ENCODE data around the gene GPR17. TPM values are rescaled to one million over a fixed set of nuclear protein-coding genes. Genes with fewer than 3 reads are reported as not detected.

Gene GPR17
- total and polyA plus RNA-seq, 2 experiments from 2014 or later, result 0.39 TPM; not detected in 1

DNA sequence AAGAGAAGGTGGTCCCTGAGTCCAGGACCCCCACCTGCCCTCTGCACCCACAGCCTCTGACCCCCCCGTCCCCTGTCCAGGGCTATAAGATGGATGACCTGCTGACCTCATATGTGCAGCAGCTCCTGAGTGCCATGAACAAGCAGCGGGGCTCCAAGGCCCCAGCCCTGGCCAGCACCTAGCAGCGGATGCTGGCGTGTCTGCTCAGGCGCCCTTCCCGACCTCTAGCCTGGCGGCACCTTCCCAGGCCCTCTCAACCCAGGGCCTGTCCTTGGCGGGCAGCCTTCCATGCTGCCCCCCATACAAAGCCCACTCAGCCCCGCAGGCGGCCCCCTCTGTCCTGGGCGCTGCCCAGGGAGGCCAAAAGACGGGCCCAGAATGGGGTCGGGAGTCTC is 8.7 kb upstream of the GPR17 start:
- Histone ChIP-seq H3K9me3 (ENCODE audit: low read depth) (no peaks in the 10 kb centered on the region), H3K79me2 (no peaks in the 10 kb centered on the region), H3K4me3 (no peak overlapping the region), H3K4me2 (no peak overlapping the region), H2AFZ (no peak overlapping the region), H3K27ac (peak overlapping the region; percentile 53), H3K4me1 (ENCODE audit: insufficient read depth) (peaks cover 10% of the 10 kb centered on the region), H3K36me3 (replicated peaks; ENCODE audit: insufficient read depth, low read depth) (no peaks in the 10 kb centered on the region), H4K20me1 (ENCODE audit: insufficient read depth, poor library complexity, severe bottlenecking) (no peaks in the 10 kb centered on the region), H3K27me3 (no peaks in the 10 kb centered on the region), H3K9me2 (replicated peaks; ENCODE audit: insufficient read depth) (no peaks in the 10 kb centered on the region)
- no peak for TF ChIP-seq CTCF (IDR thresholded peaks at IDR 0.05; ENCODE audit: poor library complexity)
- TF ChIP-seq EZH2 (IDR thresholded peaks at IDR 0.05; ENCODE audit: borderline replicate concordance), result no peak
- no peak for TF ChIP-seq EZH2phosphoT487 (IDR thresholded peaks at IDR 0.05; ENCODE audit: low read depth, severe bottlenecking, unreplicated experiment)
- WGBS (ENCODE audit: low lambda C conversion rate, missing lambda C conversion rate), result 88% methylated on average over 13 of the region's 13 CpGs
- DNase-seq (ENCODE audit: low spot score), result no peak

DNA sequence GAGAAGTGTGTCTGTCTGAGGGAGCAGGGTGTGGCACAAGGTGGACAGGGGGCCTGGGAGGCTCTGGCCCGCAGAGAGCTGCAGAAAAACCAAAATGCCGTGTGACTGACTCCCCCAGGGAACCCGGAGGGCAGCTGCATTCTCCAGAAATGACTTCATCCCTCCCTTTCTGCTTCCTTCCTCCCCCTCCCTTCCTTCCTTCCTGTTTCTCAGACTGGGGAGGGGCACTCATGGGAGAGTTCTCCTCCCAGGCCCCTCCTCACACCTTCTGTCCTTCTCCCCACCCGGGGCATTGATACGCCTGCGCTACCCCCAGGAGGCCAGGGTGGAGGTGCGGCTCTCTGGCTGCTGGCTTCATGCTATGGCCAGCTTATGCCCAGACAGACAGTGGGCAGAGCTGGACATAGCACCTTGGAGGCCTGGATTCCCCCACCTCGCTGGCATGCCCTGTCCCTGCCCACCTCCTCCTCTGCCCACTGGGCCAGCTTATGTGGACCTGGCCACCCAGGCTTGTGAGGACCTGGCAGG is 8.2 kb upstream of the GPR17 start:
- Histone ChIP-seq H3K4me2 (no peak overlapping the region), H3K79me2 (no peaks in the 10 kb centered on the region), H3K36me3 (replicated peaks; ENCODE audit: insufficient read depth, low read depth) (no peaks in the 10 kb centered on the region), H3K9me3 (ENCODE audit: low read depth) (no peaks in the 10 kb centered on the region), H2AFZ (no peak overlapping the region), H3K9me2 (replicated peaks; ENCODE audit: insufficient read depth) (no peaks in the 10 kb centered on the region), H4K20me1 (ENCODE audit: insufficient read depth, poor library complexity, severe bottlenecking) (no peaks in the 10 kb centered on the region), H3K27me3 (no peaks in the 10 kb centered on the region), H3K27ac (peak overlapping the region; percentile 53), H3K4me1 (ENCODE audit: insufficient read depth) (peaks cover 10% of the 10 kb centered on the region), H3K4me3 (no peak overlapping the region)
- no peak for TF ChIP-seq CTCF (IDR thresholded peaks at IDR 0.05; ENCODE audit: poor library complexity)
- TF ChIP-seq EZH2 (IDR thresholded peaks at IDR 0.05; ENCODE audit: borderline replicate concordance), result no peak
- TF ChIP-seq EZH2phosphoT487 (IDR thresholded peaks at IDR 0.05; ENCODE audit: low read depth, severe bottlenecking, unreplicated experiment), result no peak
- 38% methylated on average over 8 of the region's 8 CpGs for WGBS (ENCODE audit: low lambda C conversion rate, missing lambda C conversion rate)
- DNase-seq (ENCODE audit: low spot score), result peak; percentile 58

- no peak overlapping the region for H2AFZ ChIP-seq
- H3K4me2 ChIP-seq, result no peak overlapping the region
- no peaks in the 10 kb centered on the region for H3K27me3 ChIP-seq
- no peaks in the 10 kb centered on the region for H3K36me3 ChIP-seq (replicated peaks; ENCODE audit: insufficient read depth, low read depth)
- WGBS (ENCODE audit: low lambda C conversion rate, missing lambda C conversion rate), result 78% methylated on average over 17 of the region's 23 CpGs
- peaks cover 10% of the 10 kb centered on the region for H3K4me1 ChIP-seq (ENCODE audit: insufficient read depth)
- DNase-seq (ENCODE audit: low spot score), result peak; percentile 54
- H3K79me2 ChIP-seq, result no peaks in the 10 kb centered on the region
- peak overlapping the region; percentile 30 for H3K27ac ChIP-seq
- H3K9me3 ChIP-seq (ENCODE audit: low read depth), result no peaks in the 10 kb centered on the region
- no peak overlapping the region for H3K4me3 ChIP-seq
- H4K20me1 ChIP-seq (ENCODE audit: insufficient read depth, poor library complexity, severe bottlenecking), result no peaks in the 10 kb centered on the region
- no peaks in the 10 kb centered on the region for H3K9me2 ChIP-seq (replicated peaks; ENCODE audit: insufficient read depth)
- TF ChIP-seq EZH2phosphoT487 (IDR thresholded peaks at IDR 0.05; ENCODE audit: low read depth, severe bottlenecking, unreplicated experiment), result no peak
Measured at GRCh38 chr2:127638361-127639110, 7.4 kb upstream of the GPR17 start.

DNA sequence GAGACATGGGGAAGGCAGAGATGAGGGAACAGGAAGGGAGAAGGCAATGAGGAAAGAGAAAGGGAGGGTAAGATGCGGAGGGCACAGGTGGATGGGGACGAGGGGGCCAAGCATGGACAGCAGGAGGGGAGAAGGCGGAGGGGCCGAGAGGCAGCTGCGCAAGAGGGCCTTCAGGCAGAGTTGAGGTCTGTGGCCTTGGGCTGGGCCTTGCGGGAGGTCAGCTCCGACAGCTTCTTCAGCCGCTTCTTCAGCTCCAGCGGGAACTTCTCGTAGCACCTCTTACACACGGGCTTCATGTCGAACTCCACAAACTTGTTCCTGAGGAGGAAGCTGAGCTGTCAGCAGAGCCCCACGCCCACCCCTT is 6.9 kb upstream of the GPR17 start:
- Histone ChIP-seq H2AFZ (no peak overlapping the region), H3K4me2 (no peak overlapping the region), H3K27ac (peak overlapping the region; percentile 30), H3K9me2 (replicated peaks; ENCODE audit: insufficient read depth) (no peaks in the 10 kb centered on the region), H3K4me1 (ENCODE audit: insufficient read depth) (peaks cover 10% of the 10 kb centered on the region), H3K27me3 (no peaks in the 10 kb centered on the region), H3K36me3 (replicated peaks; ENCODE audit: insufficient read depth, low read depth) (no peaks in the 10 kb centered on the region), H4K20me1 (ENCODE audit: insufficient read depth, poor library complexity, severe bottlenecking) (no peaks in the 10 kb centered on the region), H3K79me2 (no peaks in the 10 kb centered on the region), H3K4me3 (no peak overlapping the region), H3K9me3 (ENCODE audit: low read depth) (no peaks in the 10 kb centered on the region)
- WGBS (ENCODE audit: low lambda C conversion rate, missing lambda C conversion rate), result 96% methylated on average over 11 of the region's 13 CpGs
- TF ChIP-seq CTCF (IDR thresholded peaks at IDR 0.05; ENCODE audit: poor library complexity) (no peak), EZH2 (IDR thresholded peaks at IDR 0.05; ENCODE audit: borderline replicate concordance) (no peak), EZH2phosphoT487 (IDR thresholded peaks at IDR 0.05; ENCODE audit: low read depth, severe bottlenecking, unreplicated experiment) (no peak)
- DNase-seq (ENCODE audit: low spot score), result no peak
